H9 (cell line): ENCODE results near the gene EPB41L4B. TPM values are rescaled to one million over a fixed set of nuclear protein-coding genes. Genes with fewer than 3 reads are reported as not detected.

Experiments
- DNase-seq: peaks from one replicate; pipeline ENCODE4 v3.0.0-alpha.2; 2017
- H2AFZ ChIP-seq: one replicate; pipeline ENCODE4 v1.6.1; 2013; ENCODE audit warnings: mild to moderate bottlenecking, low read length, control low read depth, moderate library complexity
- H2AK5ac ChIP-seq: 2 replicates; pipeline ENCODE4 v1.6.1; 2013; ENCODE audit warnings: low read length, control low read depth, mixed read lengths; ENCODE audit not compliant: insufficient read length
- H2BK120ac ChIP-seq: one replicate; pipeline ENCODE4 v1.6.1; 2013; ENCODE audit warnings: low read depth, mild to moderate bottlenecking, low read length, control low read depth, inconsistent platforms; ENCODE audit not compliant: poor library complexity, severe bottlenecking
- H2BK12ac ChIP-seq: 2 replicates; pipeline ENCODE4 v1.6.1; 2013; ENCODE audit warnings: low read length, control low read depth, mixed read lengths, low read depth; ENCODE audit not compliant: insufficient read length
- H2BK15ac ChIP-seq: 2 replicates; pipeline ENCODE4 v1.6.1; 2013; ENCODE audit warnings: low read depth, low read length, control low read depth
- H2BK20ac ChIP-seq: one replicate; pipeline ENCODE4 v1.6.1; 2013; ENCODE audit warnings: low read depth, mild to moderate bottlenecking, low read length, control low read depth, inconsistent platforms; ENCODE audit not compliant: poor library complexity, severe bottlenecking
- H2BK5ac ChIP-seq: 2 replicates; pipeline ENCODE4 v1.6.1; 2013; ENCODE audit warnings: low read length, control low read depth, mixed read lengths; ENCODE audit not compliant: insufficient read length
- H3K14ac ChIP-seq: 2 replicates; pipeline ENCODE4 v1.6.1; 2013; ENCODE audit warnings: low read length, control low read depth; ENCODE audit not compliant: insufficient read depth
- H3K18ac ChIP-seq: 2 replicates; pipeline ENCODE4 v1.6.1; 2013; ENCODE audit warnings: low read depth, mild to moderate bottlenecking, mixed read lengths, low read length, control low read depth; ENCODE audit not compliant: insufficient read length
- H3K23ac ChIP-seq: 2 replicates; pipeline ENCODE4 v1.6.1; 2013; ENCODE audit warnings: low read length, control low read depth, mixed read lengths, low read depth; ENCODE audit not compliant: insufficient read length
- H3K23me2 ChIP-seq: 2 replicates; pipeline ENCODE4 v1.6.1; 2013; ENCODE audit warnings: low read depth, mild to moderate bottlenecking, mixed read lengths, low read length, control low read depth; ENCODE audit not compliant: insufficient read length, poor library complexity, severe bottlenecking
- H3K27ac ChIP-seq: 2 replicates; pipeline ENCODE4 v1.5.1; 2013; ENCODE audit warnings: low read length, control low read depth, mixed read lengths, low read depth; ENCODE audit not compliant: insufficient read length
- H3K27me3 ChIP-seq: 2 replicates; pipeline ENCODE4 v1.6.1; 2013; ENCODE audit warnings: low read length, control low read depth, inconsistent platforms; ENCODE audit not compliant: insufficient read depth
- H3K4ac ChIP-seq: 2 replicates; pipeline ENCODE4 v1.6.1; 2013; ENCODE audit warnings: low read depth, mild to moderate bottlenecking, control low read depth, inconsistent platforms, low read length, moderate library complexity
- H3K4me1 ChIP-seq: 2 replicates; pipeline ENCODE4 v1.6.1; 2013; ENCODE audit warnings: low read length, control low read depth, inconsistent platforms; ENCODE audit not compliant: insufficient read depth
- H3K4me2 ChIP-seq: 2 replicates; pipeline ENCODE4 v1.6.1; 2013; ENCODE audit warnings: low read length, control low read depth, mixed read lengths; ENCODE audit not compliant: insufficient read length, insufficient read depth
- H3K56ac ChIP-seq: 2 replicates; pipeline ENCODE4 v1.6.1; 2013; ENCODE audit warnings: low read depth, mild to moderate bottlenecking, mixed read lengths, low read length, control low read depth; ENCODE audit not compliant: insufficient read length
- H3K79me1 ChIP-seq: 2 replicates; pipeline ENCODE4 v1.6.1; 2013; ENCODE audit warnings: low read depth, mild to moderate bottlenecking, moderate library complexity, low read length, control low read depth, inconsistent platforms; ENCODE audit not compliant: insufficient read depth, poor library complexity, severe bottlenecking
- H3K79me2 ChIP-seq: 2 replicates; pipeline ENCODE4 v1.6.1; 2013; ENCODE audit warnings: low read length, control low read depth, inconsistent platforms; ENCODE audit not compliant: insufficient read depth
- H3K9ac ChIP-seq: 2 replicates; pipeline ENCODE4 v1.6.1; 2013; ENCODE audit warnings: low read length, control low read depth, mixed read lengths; ENCODE audit not compliant: insufficient read length; ENCODE audit errors: extremely low read depth
- H3K9me3 ChIP-seq: one replicate; pipeline ENCODE4 v1.6.1; 2013; ENCODE audit warnings: low read depth, low read length, inconsistent platforms; ENCODE audit not compliant: control insufficient read depth
- H3T11ph ChIP-seq: one replicate; pipeline ENCODE4 v1.6.1; 2013; ENCODE audit warnings: mild to moderate bottlenecking, low read length, control low read depth, inconsistent platforms
- H4K20me1 ChIP-seq: one replicate; pipeline ENCODE4 v1.6.1; 2013; ENCODE audit not compliant: control insufficient read depth, insufficient read length, insufficient read depth
- H4K5ac ChIP-seq: 2 replicates; pipeline ENCODE4 v1.6.1; 2013; ENCODE audit warnings: low read depth, mild to moderate bottlenecking, mixed read lengths, low read length, control low read depth; ENCODE audit not compliant: insufficient read length
- H4K8ac ChIP-seq: replicated peaks from 2 replicates; pipeline ENCODE4 v1.6.1; 2013; ENCODE audit warnings: low read length, control low read depth, mixed read lengths, low read depth; ENCODE audit not compliant: insufficient read length
- H4K91ac ChIP-seq: 2 replicates; pipeline ENCODE4 v1.6.1; 2013; ENCODE audit warnings: low read depth, mild to moderate bottlenecking, moderate library complexity, mixed read lengths, low read length, control low read depth; ENCODE audit not compliant: insufficient read length
- H3K27ac Mint-ChIP-seq, 3 experiments: 2 replicates in 2 of 3; 3 replicates in 1 of 3; pipeline ENCODE4 v1.8.0; 2020 to 2021; ENCODE audit warnings: mixed read lengths in 3 of 3, mild to moderate bottlenecking in 1 of 3, moderate library complexity in 1 of 3
- H3K27me3 Mint-ChIP-seq: 2 replicates; pipeline ENCODE4 v1.8.0; 2021; ENCODE audit warnings: low read depth, mild to moderate bottlenecking, moderate library complexity, mixed read lengths
- H3K36me3 Mint-ChIP-seq, 3 experiments: 2 replicates in 2 of 3; 3 replicates in 1 of 3; pipeline ENCODE4 v1.8.0; 2020 to 2021; ENCODE audit warnings: low read depth in 3 of 3, mixed read lengths in 3 of 3; ENCODE audit not compliant: insufficient read depth in 1 of 3
- H3K4me1 Mint-ChIP-seq, 2 experiments: 2 replicates each; pipeline ENCODE4 v1.8.0; 2020; ENCODE audit warnings: mixed read lengths in 2 of 2
- H3K4me3 Mint-ChIP-seq, 2 experiments: 2 replicates in 1 of 2; 3 replicates in 1 of 2; pipeline ENCODE4 v1.8.0; 2020 to 2021; ENCODE audit warnings: mild to moderate bottlenecking in 2 of 2, mixed read lengths in 2 of 2, moderate library complexity in 1 of 2
- H3K9me3 Mint-ChIP-seq, 2 experiments: 2 replicates in 1 of 2; 3 replicates in 1 of 2; pipeline ENCODE4 v1.8.0; 2020; ENCODE audit warnings: mild to moderate bottlenecking in 2 of 2, mixed read lengths in 2 of 2, moderate library complexity in 1 of 2
- WGBS: extraction: QIAGEN DNeasy Blood & Tissue Kit; methylation state at CpG from one replicate; pipeline ENCODE4 v1.1.7; 2013; ENCODE audit warnings: missing lambda C conversion rate, low lambda C conversion rate, mixed read lengths; ENCODE audit not compliant: insufficient read length; ENCODE audit errors: extremely low coverage; 5-methylcytosine and 5-hydroxymethylcytosine counted together
- total RNA-seq: library from RNA; stranded (reverse); gene quantifications from 2 replicates; pipeline ENCODE4 v1.2.1, GENCODE V29; 2021
- TF ChIP-seq, protein P1 (sequence below): fragments of 200-600 bp; sonication (generic); conservative IDR thresholded peaks from 3 replicates; pipeline ENCODE4 v1.8.0; 2021; ENCODE audit warnings: antibody characterized with exemption, mild to moderate bottlenecking

EPB41L4B gene
- total RNA-seq, 1 experiment from 2014 or later = 18.9 TPM

DNA sequence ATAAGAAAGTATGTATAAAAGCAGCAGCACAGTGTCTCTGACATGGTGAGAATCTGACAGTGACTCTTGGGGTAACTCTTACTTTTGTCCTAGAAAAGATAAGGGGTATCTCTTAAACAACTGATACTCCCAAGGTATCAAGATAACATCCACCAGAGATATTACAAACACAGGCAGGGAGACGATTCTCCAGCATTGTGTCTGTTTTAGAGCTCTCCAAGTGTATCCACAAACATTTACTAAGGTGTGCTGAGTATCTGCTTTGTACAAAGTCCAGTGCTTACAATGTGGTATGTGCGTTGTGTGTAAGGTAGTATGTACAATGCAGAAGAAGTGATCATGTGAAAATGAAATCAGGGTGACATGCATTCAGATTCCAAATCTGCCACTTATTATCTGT, 196.7 kb downstream of the EPB41L4B start:
- Histone ChIP-seq H2BK5ac (no peak overlapping the region), H3K4me1 (peaks cover 3% of the 10 kb centered on the region; the same call in 1 of the 2 replicates), H4K8ac (no peak overlapping the region), H3K27me3 (no peaks in the 10 kb centered on the region), H2BK15ac (no peak overlapping the region), H3K14ac (no peak overlapping the region), H3K56ac (no peak overlapping the region), H2BK20ac (no peak overlapping the region), H2BK12ac (no peak overlapping the region), H2AK5ac (no peak overlapping the region), H4K91ac (no peak overlapping the region), H4K20me1 (no peaks in the 10 kb centered on the region), H3K23me2 (peaks cover 1% of the 10 kb centered on the region), H3K27ac (no peak overlapping the region), H2BK120ac (no peak overlapping the region), H3K79me2 (peaks cover 2% of the 10 kb centered on the region), H3K23ac (no peak overlapping the region), H3K79me1 (no peaks in the 10 kb centered on the region), H3K4me2 (no peak overlapping the region), H3K9me3 (no peaks in the 10 kb centered on the region), H2AFZ (no peak overlapping the region), H4K5ac (no peak overlapping the region), H3T11ph (no peak overlapping the region), H3K4ac (no peak overlapping the region), H3K9ac (no peak overlapping the region), H3K18ac (no peak overlapping the region)
- no peak for DNase-seq
- TF ChIP-seq, protein P1, sequence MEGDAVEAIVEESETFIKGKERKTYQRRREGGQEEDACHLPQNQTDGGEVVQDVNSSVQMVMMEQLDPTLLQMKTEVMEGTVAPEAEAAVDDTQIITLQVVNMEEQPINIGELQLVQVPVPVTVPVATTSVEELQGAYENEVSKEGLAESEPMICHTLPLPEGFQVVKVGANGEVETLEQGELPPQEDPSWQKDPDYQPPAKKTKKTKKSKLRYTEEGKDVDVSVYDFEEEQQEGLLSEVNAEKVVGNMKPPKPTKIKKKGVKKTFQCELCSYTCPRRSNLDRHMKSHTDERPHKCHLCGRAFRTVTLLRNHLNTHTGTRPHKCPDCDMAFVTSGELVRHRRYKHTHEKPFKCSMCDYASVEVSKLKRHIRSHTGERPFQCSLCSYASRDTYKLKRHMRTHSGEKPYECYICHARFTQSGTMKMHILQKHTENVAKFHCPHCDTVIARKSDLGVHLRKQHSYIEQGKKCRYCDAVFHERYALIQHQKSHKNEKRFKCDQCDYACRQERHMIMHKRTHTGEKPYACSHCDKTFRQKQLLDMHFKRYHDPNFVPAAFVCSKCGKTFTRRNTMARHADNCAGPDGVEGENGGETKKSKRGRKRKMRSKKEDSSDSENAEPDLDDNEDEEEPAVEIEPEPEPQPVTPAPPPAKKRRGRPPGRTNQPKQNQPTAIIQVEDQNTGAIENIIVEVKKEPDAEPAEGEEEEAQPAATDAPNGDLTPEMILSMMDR = no peak
- H3K9me3 Mint-ChIP-seq = no peaks in the 10 kb centered on the region
- H3K4me1 Mint-ChIP-seq = peaks cover 13% of the 10 kb centered on the region in 2 experiments
- H3K27ac Mint-ChIP-seq = no peak overlapping the region
- no peak overlapping the region for H3K4me3 Mint-ChIP-seq
- no peaks in the 10 kb centered on the region for H3K36me3 Mint-ChIP-seq
- H3K27me3 Mint-ChIP-seq = no peaks in the 10 kb centered on the region
- WGBS = no CpG with 5 or more reads among the region's 2 CpGs
